ENCODE measurements around the gene ADARB1.

DNA sequence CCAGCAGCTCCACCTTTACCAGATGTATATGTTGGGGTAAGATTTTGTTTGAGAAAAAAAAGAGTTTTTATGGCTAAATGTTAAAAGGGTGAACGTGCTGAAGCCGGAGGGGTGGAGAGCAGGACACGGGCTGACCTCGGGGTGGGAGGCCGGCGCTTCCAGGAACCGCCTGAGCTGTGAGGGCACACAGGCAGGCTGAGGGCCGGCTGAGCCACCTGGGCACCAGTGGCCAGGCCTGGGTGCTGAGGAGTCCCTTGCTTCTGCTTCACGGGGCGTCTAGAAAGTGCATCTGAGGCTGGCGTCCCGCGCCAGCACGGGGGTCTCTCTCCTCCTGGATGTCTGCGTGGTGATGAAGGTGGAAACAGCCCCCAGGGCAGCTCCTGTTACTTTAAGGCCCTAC is 33.6 kb upstream of the ADARB1 start:
- TF ChIP-seq CTCF (IDR thresholded peaks at IDR 0.05) (no peak), POLR2A (IDR thresholded peaks at IDR 0.05) (no peak), EP300 (IDR thresholded peaks at IDR 0.05) (no peak)

Data from ovary (tissue), 3 donors.